ENCODE results near the gene LIN52.

Gene LIN52

GRCh38 chr14:74064426-74064825 is 20.3 kb upstream of the LIN52 start:
- peak overlapping the region in 2 of 11 experiments; percentile 60 to 63; a peak in 4 of 22 replicates for H3K4me2 ChIP-seq
- no peak overlapping the region for H3K27ac ChIP-seq
- TF ChIP-seq Cebpa-rat (IDR thresholded peaks at IDR 0.05) = no peak

GRCh38 chr14:74064883-74065282 is 19.9 kb upstream of the LIN52 start:
- TF ChIP-seq Cebpa-rat (IDR thresholded peaks at IDR 0.05) = no peak
- Histone ChIP-seq H4K20me1 (no peaks in the 10 kb centered on the region), H3K4me2 (peak overlapping the region in 2 of 11 experiments; percentile 60 to 63; a peak in 4 of 22 replicates), H3K9ac (no peak overlapping the region), H3K4me3 (no peak overlapping the region), H3K36me3 (peaks cover 21 to 82% (median 61%) of the 10 kb centered on the region in 11 experiments; a peak in 21 of 22 replicates), H3K4me1 (peaks cover 0 to 15% (median 0%) of the 10 kb centered on the region in 10 experiments; a peak in 5 of 20 replicates), H3K27ac (no peak overlapping the region), H3K9me3 (replicated peaks in 1 of 11) (no peaks in the 10 kb centered on the region), H3K27me3 (no peaks in the 10 kb centered on the region)

More at GRCh38 chr14:74064426-74064825, 20.3 kb upstream of the LIN52 start:
- Histone ChIP-seq H4K20me1 (no peaks in the 10 kb centered on the region), H3K9me3 (replicated peaks in 1 of 11) (no peaks in the 10 kb centered on the region), H3K27me3 (no peaks in the 10 kb centered on the region), H3K36me3 (peaks cover 25 to 85% (median 66%) of the 10 kb centered on the region in 11 experiments; a peak in 21 of 22 replicates), H3K4me1 (peaks cover 0 to 15% (median 0%) of the 10 kb centered on the region in 10 experiments; a peak in 5 of 20 replicates), H3K4me3 (no peak overlapping the region), H3K9ac (no peak overlapping the region)

GRCh38 chr14:74065746-74066575 is 18.8 kb upstream of the LIN52 start:
- H4K20me1 ChIP-seq = no peaks in the 10 kb centered on the region
- no peak overlapping the region for H3K9ac ChIP-seq
- H3K4me2 ChIP-seq = no peak overlapping the region
- no peak overlapping the region for H3K4me3 ChIP-seq
- H3K4me1 ChIP-seq = peaks cover 0 to 15% (median 0%) of the 10 kb centered on the region in 10 experiments; a peak in 5 of 20 replicates
- peaks cover 18 to 81% (median 62%) of the 10 kb centered on the region in 11 experiments for H3K36me3 ChIP-seq
- no peaks in the 10 kb centered on the region for H3K9me3 ChIP-seq (replicated peaks in 1 of 11)
- TF ChIP-seq Cebpa-rat (IDR thresholded peaks at IDR 0.05) = no peak
- no peak overlapping the region for H3K27ac ChIP-seq
- no peaks in the 10 kb centered on the region for H3K27me3 ChIP-seq

GRCh38 chr14:74077401-74077800 is 7.4 kb upstream of the LIN52 start:
- Histone ChIP-seq H4K20me1 (no peaks in the 10 kb centered on the region), H3K27me3 (no peaks in the 10 kb centered on the region), H3K4me2 (no peak overlapping the region), H3K9me3 (replicated peaks in 1 of 11) (no peaks in the 10 kb centered on the region), H3K36me3 (peaks cover 0 to 16% (median 3%) of the 10 kb centered on the region in 11 experiments; a peak in 11 of 22 replicates), H3K4me1 (no peaks in the 10 kb centered on the region; a peak in 1 of 20 replicates), H3K27ac (no peak overlapping the region), H3K9ac (no peak overlapping the region), H3K4me3 (no peak overlapping the region)
- no peak for TF ChIP-seq Cebpa-rat (IDR thresholded peaks at IDR 0.05)

- Histone ChIP-seq H3K36me3 (no peaks in the 10 kb centered on the region), H3K4me2 (no peak overlapping the region), H3K9me3 (replicated peaks in 1 of 11) (no peaks in the 10 kb centered on the region), H3K27ac (no peak overlapping the region), H3K27me3 (no peaks in the 10 kb centered on the region), H3K9ac (no peak overlapping the region), H4K20me1 (no peaks in the 10 kb centered on the region), H3K4me1 (peaks cover 16 to 23% (median 19%) of the 10 kb centered on the region in 10 experiments), H3K4me3 (no peak overlapping the region)
- TF ChIP-seq Cebpa-rat (IDR thresholded peaks at IDR 0.05) = no peak
Observed at GRCh38 chr14:74080820-74081460, 3.8 kb upstream of the LIN52 start.

GRCh38 chr14:74081491-74081890 is 3.3 kb upstream of the LIN52 start:
- Histone ChIP-seq H3K4me3 (no peak overlapping the region), H3K9ac (no peak overlapping the region), H3K27me3 (no peaks in the 10 kb centered on the region), H4K20me1 (no peaks in the 10 kb centered on the region; a peak in 1 of 22 replicates), H3K27ac (no peak overlapping the region), H3K4me1 (peaks cover 21 to 28% (median 24%) of the 10 kb centered on the region in 10 experiments), H3K9me3 (replicated peaks in 1 of 11) (no peaks in the 10 kb centered on the region), H3K36me3 (no peaks in the 10 kb centered on the region), H3K4me2 (no peak overlapping the region)
- TF ChIP-seq Cebpa-rat (IDR thresholded peaks at IDR 0.05) = no peak

GRCh38 chr14:74083161-74083560 is 1.6 kb upstream of the LIN52 start:
- Histone ChIP-seq H3K27ac (no peak overlapping the region), H3K27me3 (no peaks in the 10 kb centered on the region), H3K9ac (peak overlapping the region in 10 of 11 experiments; percentile 80 to 88 (median 82); a peak in 15 of 22 replicates), H3K4me1 (peaks cover 22 to 30% (median 25%) of the 10 kb centered on the region in 10 experiments), H3K36me3 (no peaks in the 10 kb centered on the region), H3K9me3 (replicated peaks in 1 of 11) (no peaks in the 10 kb centered on the region), H3K4me3 (peak overlapping the region; percentile 74 to 89 (median 84); a peak in 16 of 20 replicates), H4K20me1 (no peaks in the 10 kb centered on the region; a peak in 1 of 22 replicates), H3K4me2 (peak overlapping the region; percentile 85 to 98 (median 93))
- no peak for TF ChIP-seq Cebpa-rat (IDR thresholded peaks at IDR 0.05)

GRCh38 chr14:74083784-74084276 is 926 bp upstream of the LIN52 start:
- peak overlapping the region; percentile 85 to 98 (median 93) for H3K4me2 ChIP-seq
- H3K4me1 ChIP-seq = peaks cover 22 to 30% (median 25%) of the 10 kb centered on the region in 10 experiments
- H3K9me3 ChIP-seq (replicated peaks in 1 of 11) = no peaks in the 10 kb centered on the region
- TF ChIP-seq Cebpa-rat (IDR thresholded peaks at IDR 0.05) = no peak
- H3K9ac ChIP-seq = peak overlapping the region; percentile 77 to 88 (median 82)
- H3K36me3 ChIP-seq = no peaks in the 10 kb centered on the region
- H4K20me1 ChIP-seq = no peaks in the 10 kb centered on the region; a peak in 1 of 22 replicates
- H3K27me3 ChIP-seq = no peaks in the 10 kb centered on the region
- peak overlapping the region; percentile 74 to 89 (median 84) for H3K4me3 ChIP-seq
- peak overlapping the region in 10 of 11 experiments; percentile 33 to 78 (median 68); a peak in 20 of 22 replicates for H3K27ac ChIP-seq
